Keratinocyte (primary cell): Measurements from ENCODE around the gene NUP214. TPM values are rescaled to one million over a fixed set of nuclear protein-coding genes. Genes with fewer than 3 reads are reported as not detected.

ENCODE experiments used
- DNase-seq: peaks from one replicate; pipeline ENCODE4 v3.0.0-alpha.2; 2011; ENCODE audit warnings: low read depth, missing footprints, low spot score
- FAIRE-seq: peaks from 2 replicates; lab custom pipeline; 2011; peaks lifted over from hg19 to GRCh38; lab: Jason Lieb, UNC
- H2AFZ ChIP-seq: 2 replicates; pipeline ENCODE4 v1.6.0; 2012; ENCODE audit warnings: low read length, control low read depth, inconsistent platforms; ENCODE audit not compliant: control insufficient read depth
- H3K27ac ChIP-seq: 2 replicates; pipeline ENCODE4 v1.5.1; 2011; ENCODE audit warnings: low read length; ENCODE audit not compliant: control insufficient read depth, insufficient read depth
- H3K27me3 ChIP-seq: 3 replicates; pipeline ENCODE4 v1.6.0; 2011; ENCODE audit warnings: low read length; ENCODE audit not compliant: control insufficient read depth, insufficient read depth; ENCODE audit errors: extremely low read depth
- H3K36me3 ChIP-seq, 2 experiments: 2 replicates in 1 of 2; 3 replicates in 1 of 2; pipeline ENCODE4 v1.5.1; 2011; ENCODE audit warnings: low read length in 2 of 2, mild to moderate bottlenecking in 1 of 2; ENCODE audit not compliant: control insufficient read depth in 2 of 2, insufficient read depth in 2 of 2; ENCODE audit errors: extremely low read depth in 1 of 2
- H3K4me1 ChIP-seq: 3 replicates; pipeline ENCODE4 v1.5.1; 2011; ENCODE audit warnings: low read length; ENCODE audit not compliant: control insufficient read depth, insufficient read depth; ENCODE audit errors: extremely low read depth
- H3K4me2 ChIP-seq: 3 replicates; pipeline ENCODE4 v1.6.0; 2011; ENCODE audit warnings: low read depth, low read length; ENCODE audit not compliant: control insufficient read depth, insufficient read depth; ENCODE audit errors: extremely low read depth
- H3K4me3 ChIP-seq, 3 experiments: fragments of 200-600 bp in 1 of 3; sonication (generic) in 1 of 3; 2 replicates in 2 of 3; 3 replicates in 1 of 3; pipeline ENCODE4 v1.5.1; 2011 to 2016; ENCODE audit warnings: low read length in 3 of 3, mild to moderate bottlenecking in 3 of 3, control low read depth in 2 of 3, inconsistent platforms in 1 of 3, low read depth in 1 of 3, mixed read lengths in 1 of 3, mixed run types in 1 of 3, moderate library complexity in 1 of 3; ENCODE audit not compliant: control insufficient read depth in 2 of 3, insufficient read depth in 2 of 3; ENCODE audit errors: extremely low read depth in 1 of 3
- H3K79me2 ChIP-seq: 2 replicates; pipeline ENCODE4 v1.6.0; 2012; ENCODE audit warnings: low read length; ENCODE audit not compliant: control insufficient read depth, insufficient read depth
- H3K9ac ChIP-seq: 3 replicates; pipeline ENCODE4 v1.6.0; 2011; ENCODE audit warnings: low read length; ENCODE audit not compliant: control insufficient read depth, insufficient read depth; ENCODE audit errors: extremely low read depth
- H3K9me1 ChIP-seq: 3 replicates; pipeline ENCODE4 v1.6.0; 2011; ENCODE audit warnings: low read length; ENCODE audit not compliant: control insufficient read depth, insufficient read depth; ENCODE audit errors: extremely low read depth
- H3K9me3 ChIP-seq: 2 replicates; pipeline ENCODE4 v1.5.1; 2012; ENCODE audit warnings: low read depth, low read length; ENCODE audit not compliant: control insufficient read depth
- H4K20me1 ChIP-seq: 3 replicates; pipeline ENCODE4 v1.6.0; 2011; ENCODE audit warnings: low read length; ENCODE audit not compliant: control insufficient read depth, insufficient read depth; ENCODE audit errors: extremely low read depth
- EZH2 ChIP-seq: IDR thresholded peaks from one replicate; pipeline ENCODE4 v1.6.1; 2012; ENCODE audit warnings: inconsistent platforms, mild to moderate bottlenecking, low read length, moderate library complexity
- dilution Hi-C: fragments of 300-500 bp; cut with MboI; formaldehyde crosslinking; loops from one replicate; pipeline ENCODE4 v1.7.0; 2020; ENCODE audit warnings: low sequenced_read_pairs; ENCODE audit not compliant: extremely low pct_ligation_motif_present
- polyA plus RNA-seq, 5 experiments: library from polyadenylated mRNA; depleted of rRNA in 3 of 5; stranded (reverse) in 3 of 5; stranded (forward) in 1 of 5; unstranded in 1 of 5; fragments of >200 nt; gene quantifications; 1 replicate in 1 of 5; 2 replicates in 3 of 5; 3 replicates in 1 of 5; pipeline versions ENCODE4 v1.2.1 to v1.2.3, GENCODE V29; 2011 to 2012; ENCODE audit warnings: missing spikeins in 2 of 5, low read depth in 1 of 5, low replicate concordance in 1 of 5
- TF ChIP-seq, protein P1 (sequence below), 3 experiments: IDR thresholded peaks in 1 of 3; conservative IDR thresholded peaks in 1 of 3; optimal IDR thresholded peaks in 1 of 3; 2 replicates in 2 of 3; 3 replicates in 1 of 3; pipeline versions ENCODE3 to v1.5.1; 2011; ENCODE audit warnings: low read length in 3 of 3, mild to moderate bottlenecking in 3 of 3, moderate library complexity in 2 of 3, control low read depth in 1 of 3, inconsistent platforms in 1 of 3; ENCODE audit not compliant: insufficient read depth in 2 of 3; ENCODE audit errors: extremely low read depth in 1 of 3

Gene NUP214
- polyA plus RNA-seq, 1 donor (not counting 4 experiments of a cell fraction or from before 2014, with no cell fraction given), result 7.3 TPM

- dilution Hi-C loops, result no loop called here
- H3K27ac ChIP-seq, result no peak overlapping the region
Measured at GRCh38 chr9:131197160-131197911, 72.0 kb downstream of the NUP214 start.

DNA sequence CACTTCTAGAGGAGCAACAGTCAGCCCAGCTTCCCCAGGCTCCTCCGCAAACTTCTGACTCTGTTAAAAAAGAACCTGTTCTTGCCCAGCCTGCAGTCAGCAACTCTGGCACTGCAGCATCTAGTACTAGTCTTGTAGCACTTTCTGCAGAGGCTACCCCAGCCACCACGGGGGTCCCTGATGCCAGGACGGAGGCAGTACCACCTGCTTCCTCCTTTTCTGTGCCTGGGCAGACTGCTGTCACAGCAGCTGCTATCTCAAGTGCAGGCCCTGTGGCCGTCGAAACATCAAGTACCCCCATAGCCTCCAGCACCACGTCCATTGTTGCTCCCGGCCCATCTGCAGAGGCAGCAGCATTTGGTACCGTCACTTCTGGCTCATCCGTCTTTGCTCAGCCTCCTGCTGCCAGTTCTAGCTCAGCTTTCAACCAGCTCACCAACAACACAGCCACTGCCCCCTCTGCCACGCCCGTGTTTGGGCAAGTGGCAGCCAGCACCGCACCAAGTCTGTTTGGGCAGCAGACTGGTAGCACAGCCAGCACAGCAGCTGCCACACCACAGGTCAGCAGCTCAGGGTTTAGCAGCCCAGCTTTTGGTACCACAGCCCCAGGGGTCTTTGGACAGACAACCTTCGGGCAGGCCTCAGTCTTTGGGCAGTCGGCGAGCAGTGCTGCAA is 72.8 kb downstream of the NUP214 start:
- Histone ChIP-seq H3K9me1 (no peaks in the 10 kb centered on the region), H4K20me1 (no peaks in the 10 kb centered on the region), H3K4me3 (no peak overlapping the region), H3K27me3 (no peaks in the 10 kb centered on the region), H3K79me2 (no peaks in the 10 kb centered on the region), H3K9ac (no peak overlapping the region), H3K9me3 (no peaks in the 10 kb centered on the region), H3K4me2 (no peak overlapping the region), H2AFZ (no peak overlapping the region), H3K4me1 (no peaks in the 10 kb centered on the region), H3K36me3 (peaks cover 21 to 41% of the 10 kb centered on the region in 2 experiments), H3K27ac (no peak overlapping the region)
- no peak for TF ChIP-seq EZH2
- TF ChIP-seq, protein P1, sequence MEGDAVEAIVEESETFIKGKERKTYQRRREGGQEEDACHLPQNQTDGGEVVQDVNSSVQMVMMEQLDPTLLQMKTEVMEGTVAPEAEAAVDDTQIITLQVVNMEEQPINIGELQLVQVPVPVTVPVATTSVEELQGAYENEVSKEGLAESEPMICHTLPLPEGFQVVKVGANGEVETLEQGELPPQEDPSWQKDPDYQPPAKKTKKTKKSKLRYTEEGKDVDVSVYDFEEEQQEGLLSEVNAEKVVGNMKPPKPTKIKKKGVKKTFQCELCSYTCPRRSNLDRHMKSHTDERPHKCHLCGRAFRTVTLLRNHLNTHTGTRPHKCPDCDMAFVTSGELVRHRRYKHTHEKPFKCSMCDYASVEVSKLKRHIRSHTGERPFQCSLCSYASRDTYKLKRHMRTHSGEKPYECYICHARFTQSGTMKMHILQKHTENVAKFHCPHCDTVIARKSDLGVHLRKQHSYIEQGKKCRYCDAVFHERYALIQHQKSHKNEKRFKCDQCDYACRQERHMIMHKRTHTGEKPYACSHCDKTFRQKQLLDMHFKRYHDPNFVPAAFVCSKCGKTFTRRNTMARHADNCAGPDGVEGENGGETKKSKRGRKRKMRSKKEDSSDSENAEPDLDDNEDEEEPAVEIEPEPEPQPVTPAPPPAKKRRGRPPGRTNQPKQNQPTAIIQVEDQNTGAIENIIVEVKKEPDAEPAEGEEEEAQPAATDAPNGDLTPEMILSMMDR (optimal IDR thresholded peaks at IDR 0.05 in 1 of 3, IDR thresholded peaks at IDR 0.05 in 1 of 3, conservative IDR thresholded peaks at IDR 0.05 in 1 of 3; ENCODE audit: extremely low read depth in 1 of 3, insufficient read depth in 2 of 3, low read length in 3 of 3), result no peak
- DNase-seq, result no peak
- dilution Hi-C loops, result no loop called here
- no peak for FAIRE-seq

More at GRCh38 chr9:131197160-131197911, 72.0 kb downstream of the NUP214 start:
- TF ChIP-seq, protein P1 (optimal IDR thresholded peaks at IDR 0.05 in 1 of 3, IDR thresholded peaks at IDR 0.05 in 1 of 3, conservative IDR thresholded peaks at IDR 0.05 in 1 of 3; ENCODE audit: extremely low read depth in 1 of 3, insufficient read depth in 2 of 3, low read length in 3 of 3), result no peak
- Histone ChIP-seq H3K4me2 (no peak overlapping the region), H3K4me3 (no peak overlapping the region), H3K9ac (no peak overlapping the region), H3K4me1 (no peaks in the 10 kb centered on the region), H3K79me2 (no peaks in the 10 kb centered on the region), H3K9me3 (no peaks in the 10 kb centered on the region), H3K36me3 (peaks cover 21 to 45% of the 10 kb centered on the region in 2 experiments), H2AFZ (no peak overlapping the region), H3K9me1 (no peaks in the 10 kb centered on the region), H3K27me3 (no peaks in the 10 kb centered on the region), H4K20me1 (no peaks in the 10 kb centered on the region)
- DNase-seq (no peak), FAIRE-seq (no peak)
